Ishikawa (cell line): ENCODE results near the gene AGXT.

Source experiments
- CEBPB ChIP-seq: IDR thresholded peaks from 2 replicates; pipeline ENCODE4 v1.6.1; 2012
- CREB1 ChIP-seq: IDR thresholded peaks from 2 replicates; pipeline ENCODE4 v1.6.1; 2012; ENCODE audit warnings: low read depth
- EGR1 ChIP-seq: IDR thresholded peaks from 2 replicates; pipeline ENCODE4 v1.6.1; 2012
- EP300 ChIP-seq: IDR thresholded peaks from 2 replicates; pipeline ENCODE4 v1.6.1; 2012; ENCODE audit warnings: borderline replicate concordance
- FOXM1 ChIP-seq: IDR thresholded peaks from 2 replicates; pipeline ENCODE4 v1.6.1; 2012; ENCODE audit warnings: low read depth, borderline replicate concordance
- NFIC ChIP-seq: IDR thresholded peaks from 2 replicates; pipeline ENCODE4 v1.6.1; 2012
- RAD21 ChIP-seq: IDR thresholded peaks from 2 replicates; pipeline ENCODE4 v1.6.1; 2012; ENCODE audit warnings: low read depth
- TAF1 ChIP-seq: IDR thresholded peaks from 2 replicates; pipeline ENCODE4 v1.6.1; 2012; ENCODE audit warnings: low read depth, mild to moderate bottlenecking
- TCF12 ChIP-seq: IDR thresholded peaks from 2 replicates; pipeline ENCODE4 v1.6.1; 2012; ENCODE audit warnings: low read depth
- TEAD4 ChIP-seq: IDR thresholded peaks from 2 replicates; pipeline ENCODE4 v1.6.1; 2012
- YY1 ChIP-seq: IDR thresholded peaks from 2 replicates; pipeline ENCODE4 v1.6.1; 2012; ENCODE audit warnings: low read depth
- ZBTB7A ChIP-seq: IDR thresholded peaks from 2 replicates; pipeline ENCODE4 v1.6.1; 2012; ENCODE audit warnings: low read depth
- TF ChIP-seq, protein P1 (sequence below): IDR thresholded peaks from 2 replicates; pipeline ENCODE4 v1.6.1; 2012; ENCODE audit warnings: low read depth, mild to moderate bottlenecking
- TF ChIP-seq, protein P2 (sequence below): IDR thresholded peaks from 2 replicates; pipeline ENCODE4 v1.6.1; 2012
- TF ChIP-seq, protein P3 (sequence below): IDR thresholded peaks from 2 replicates; pipeline ENCODE4 v1.6.1; 2012

AGXT gene

DNA sequence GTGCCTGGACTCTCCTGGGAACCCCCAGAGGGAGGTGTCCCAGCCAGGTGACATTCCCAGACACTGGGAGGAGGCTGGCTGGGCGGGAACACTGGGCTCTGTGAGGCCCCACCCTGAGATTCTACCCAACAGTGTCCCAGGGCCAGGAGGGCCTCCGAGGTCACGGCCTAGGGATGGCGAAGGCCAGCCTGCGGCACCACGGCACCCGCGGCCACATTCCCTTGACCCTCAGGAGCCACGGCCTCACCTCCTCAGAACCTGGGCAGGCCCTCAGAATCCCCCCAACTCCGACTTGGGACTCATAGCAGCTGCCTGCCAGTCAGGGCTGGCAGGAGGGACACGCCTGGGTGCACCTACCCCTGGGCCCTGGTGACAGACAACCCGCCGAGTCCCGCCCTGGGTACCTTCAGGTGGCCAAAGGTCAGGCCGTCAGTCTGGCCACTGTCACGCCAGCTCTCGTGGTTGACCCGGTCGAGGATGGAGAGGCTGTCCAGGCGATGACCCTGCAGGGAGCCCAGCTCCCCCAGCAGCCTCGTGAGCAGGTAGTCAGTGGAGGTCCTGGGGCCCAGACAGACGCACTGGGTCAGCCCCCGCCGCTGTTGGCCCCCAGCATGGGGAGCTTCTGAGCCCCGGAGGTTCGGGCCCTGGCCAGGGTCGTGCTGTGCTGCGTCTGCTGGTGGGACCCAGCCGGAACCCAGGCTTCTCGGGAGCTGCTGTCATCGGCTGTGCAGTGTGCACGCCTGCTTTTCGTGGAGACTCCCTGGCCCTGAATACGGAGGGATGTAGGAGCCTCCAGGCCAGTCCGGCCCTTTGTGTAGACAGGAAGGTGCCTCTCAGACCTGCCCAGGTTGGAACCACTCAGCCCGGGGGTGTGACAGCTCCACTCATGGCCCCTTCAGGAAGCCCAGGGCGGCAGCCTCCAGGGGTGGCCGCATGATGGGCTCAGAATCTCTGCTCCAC, 21.3 kb downstream of the AGXT start:
- TF ChIP-seq, protein P1, sequence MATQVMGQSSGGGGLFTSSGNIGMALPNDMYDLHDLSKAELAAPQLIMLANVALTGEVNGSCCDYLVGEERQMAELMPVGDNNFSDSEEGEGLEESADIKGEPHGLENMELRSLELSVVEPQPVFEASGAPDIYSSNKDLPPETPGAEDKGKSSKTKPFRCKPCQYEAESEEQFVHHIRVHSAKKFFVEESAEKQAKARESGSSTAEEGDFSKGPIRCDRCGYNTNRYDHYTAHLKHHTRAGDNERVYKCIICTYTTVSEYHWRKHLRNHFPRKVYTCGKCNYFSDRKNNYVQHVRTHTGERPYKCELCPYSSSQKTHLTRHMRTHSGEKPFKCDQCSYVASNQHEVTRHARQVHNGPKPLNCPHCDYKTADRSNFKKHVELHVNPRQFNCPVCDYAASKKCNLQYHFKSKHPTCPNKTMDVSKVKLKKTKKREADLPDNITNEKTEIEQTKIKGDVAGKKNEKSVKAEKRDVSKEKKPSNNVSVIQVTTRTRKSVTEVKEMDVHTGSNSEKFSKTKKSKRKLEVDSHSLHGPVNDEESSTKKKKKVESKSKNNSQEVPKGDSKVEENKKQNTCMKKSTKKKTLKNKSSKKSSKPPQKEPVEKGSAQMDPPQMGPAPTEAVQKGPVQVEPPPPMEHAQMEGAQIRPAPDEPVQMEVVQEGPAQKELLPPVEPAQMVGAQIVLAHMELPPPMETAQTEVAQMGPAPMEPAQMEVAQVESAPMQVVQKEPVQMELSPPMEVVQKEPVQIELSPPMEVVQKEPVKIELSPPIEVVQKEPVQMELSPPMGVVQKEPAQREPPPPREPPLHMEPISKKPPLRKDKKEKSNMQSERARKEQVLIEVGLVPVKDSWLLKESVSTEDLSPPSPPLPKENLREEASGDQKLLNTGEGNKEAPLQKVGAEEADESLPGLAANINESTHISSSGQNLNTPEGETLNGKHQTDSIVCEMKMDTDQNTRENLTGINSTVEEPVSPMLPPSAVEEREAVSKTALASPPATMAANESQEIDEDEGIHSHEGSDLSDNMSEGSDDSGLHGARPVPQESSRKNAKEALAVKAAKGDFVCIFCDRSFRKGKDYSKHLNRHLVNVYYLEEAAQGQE, result no peak
- TF ChIP-seq NFIC (no peak), YY1 (no peak), EP300 (no peak), CEBPB (no peak), FOXM1 (no peak), RAD21 (no peak)
- TF ChIP-seq, protein P2, sequence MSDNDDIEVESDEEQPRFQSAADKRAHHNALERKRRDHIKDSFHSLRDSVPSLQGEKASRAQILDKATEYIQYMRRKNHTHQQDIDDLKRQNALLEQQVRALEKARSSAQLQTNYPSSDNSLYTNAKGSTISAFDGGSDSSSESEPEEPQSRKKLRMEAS, result no peak

DNA sequence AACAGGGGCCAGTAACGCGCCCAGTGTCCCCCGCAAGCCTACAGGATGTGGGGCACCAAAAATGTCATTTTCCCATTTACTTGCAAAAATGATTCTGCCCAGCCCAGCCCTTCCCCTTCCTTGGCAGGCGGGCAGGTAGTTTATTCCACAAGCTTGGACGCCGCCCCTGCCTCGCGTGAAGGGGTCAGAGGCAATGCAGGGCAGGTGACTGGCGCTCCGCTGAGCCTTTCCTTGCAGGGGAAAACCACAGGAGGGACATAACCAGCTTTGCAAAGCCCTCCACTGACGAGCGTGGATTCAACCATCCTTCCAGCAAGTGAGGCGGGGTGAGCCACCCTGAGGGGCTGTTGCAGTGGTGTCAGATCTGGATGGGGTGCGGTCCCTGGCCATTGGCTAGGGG, 22.1 kb downstream of the AGXT start:
- TF ChIP-seq EGR1 (no peak), YY1 (no peak), FOXM1 (no peak), CREB1 (no peak), ZBTB7A (no peak), CEBPB (no peak), TCF12 (no peak), EP300 (no peak), TEAD4 (no peak), RAD21 (no peak), NFIC (no peak)
- TF ChIP-seq, protein P2, result no peak

DNA sequence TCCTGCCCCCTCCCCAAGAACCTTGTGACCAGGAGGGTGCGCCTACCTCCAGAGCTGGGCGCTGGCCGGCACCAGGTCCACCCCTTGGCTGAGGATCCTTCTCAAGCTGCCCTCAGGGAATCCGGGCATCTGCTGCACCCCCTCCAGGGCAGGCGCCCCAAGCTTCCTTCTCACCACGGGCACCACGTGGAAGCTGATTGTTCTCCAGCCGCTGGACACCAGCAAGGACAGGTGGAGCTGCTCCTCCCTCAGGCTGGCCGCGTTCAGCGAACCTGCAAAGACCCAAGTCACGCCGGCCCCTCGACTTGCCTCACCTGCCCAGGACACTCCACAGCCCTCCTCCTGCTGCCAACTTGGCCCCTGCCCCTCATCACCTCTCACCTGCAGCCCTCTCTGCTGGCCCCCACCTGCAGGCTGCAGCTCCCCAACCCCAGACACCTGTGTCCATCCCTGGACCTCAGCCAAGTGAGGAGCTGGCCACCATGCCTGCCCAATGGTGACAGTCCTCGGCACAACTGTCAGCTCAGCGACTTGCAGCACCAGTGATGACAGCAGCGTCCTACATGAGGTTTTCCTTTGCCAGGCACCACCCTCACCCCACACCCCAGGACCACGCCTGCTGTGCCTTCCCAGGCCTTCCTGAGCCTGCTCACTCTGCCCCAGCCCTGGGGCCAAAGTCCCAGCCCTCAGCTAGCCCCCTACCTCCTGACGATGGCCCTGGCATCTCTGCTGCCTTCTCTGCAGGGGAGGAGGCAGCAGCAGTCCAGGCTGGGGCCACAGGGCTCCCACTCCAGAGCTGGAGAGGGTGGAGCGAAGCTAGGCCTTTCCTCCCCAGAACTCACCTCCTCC, 23.1 kb downstream of the AGXT start:
- TF ChIP-seq TCF12, result no peak
- no peak for TF ChIP-seq EGR1
- peak; percentile 16; the same call in 1 of the 2 replicates for TF ChIP-seq NFIC

DNA sequence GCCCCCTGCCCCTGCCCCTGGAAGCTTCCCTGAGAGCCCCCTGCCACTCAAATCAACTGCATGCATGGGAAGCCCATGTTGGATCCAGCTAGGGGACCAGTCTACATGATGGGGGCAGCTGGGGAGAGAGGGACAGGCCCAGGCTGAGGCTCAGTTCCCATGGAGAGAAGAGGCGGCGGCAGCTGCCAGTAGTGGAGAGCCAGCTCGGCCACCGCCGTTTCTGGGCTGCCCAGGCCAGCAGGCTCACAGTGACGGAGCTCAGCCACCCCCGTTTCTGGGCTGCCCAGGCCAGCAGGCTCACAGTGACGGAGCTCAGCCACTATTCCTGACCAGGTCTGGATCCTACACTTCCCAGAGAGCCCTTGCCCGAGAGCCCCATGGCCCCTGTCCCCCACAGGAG, 23.7 kb downstream of the AGXT start:
- TF ChIP-seq TCF12, result no peak
- TF ChIP-seq, protein P2, result no peak

DNA sequence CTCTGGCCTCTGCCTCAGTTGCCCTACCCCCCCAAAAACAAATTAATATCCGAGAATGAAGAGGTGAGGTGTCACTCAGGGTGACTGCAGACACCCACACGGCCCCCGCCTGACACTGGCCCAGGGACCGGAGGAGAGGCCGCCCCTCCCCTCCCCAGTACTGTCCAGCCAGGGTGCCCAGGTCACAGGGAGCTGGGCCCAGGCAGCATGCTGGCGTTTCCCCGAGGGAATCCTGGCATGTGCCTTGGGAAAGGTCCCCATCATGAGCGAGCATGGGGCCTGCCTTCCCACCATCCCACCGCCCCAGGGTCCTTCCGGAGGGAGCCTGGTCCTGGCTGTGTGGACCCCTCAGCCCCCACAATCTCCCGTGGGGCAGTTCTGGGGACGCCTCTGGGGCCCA, 24.3 kb downstream of the AGXT start:
- no peak for TF ChIP-seq CEBPB

DNA sequence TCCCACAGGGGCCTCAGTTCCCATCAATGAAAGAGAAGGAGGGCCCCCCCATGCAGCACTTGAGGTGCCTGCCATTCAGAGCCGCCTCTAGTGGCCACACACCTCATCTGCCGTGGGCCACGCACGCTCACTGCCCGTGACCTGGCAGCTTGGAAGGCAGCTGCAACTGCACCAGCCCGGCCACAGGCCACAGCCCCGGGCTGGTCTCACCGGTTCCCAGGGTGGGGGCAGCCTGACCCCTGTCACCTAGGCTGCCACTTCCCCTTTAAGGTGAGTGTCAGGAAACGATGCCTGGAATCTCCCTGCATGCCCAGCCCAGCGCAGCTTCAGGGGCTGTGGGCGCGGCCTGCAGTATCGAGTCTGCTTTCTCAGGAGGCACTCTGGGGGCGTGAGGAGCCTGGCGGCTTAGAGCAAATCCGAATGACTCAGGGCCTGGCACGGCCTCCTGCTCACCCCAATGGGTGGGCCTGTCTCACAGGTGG, 24.8 kb downstream of the AGXT start:
- TF ChIP-seq, protein P3, sequence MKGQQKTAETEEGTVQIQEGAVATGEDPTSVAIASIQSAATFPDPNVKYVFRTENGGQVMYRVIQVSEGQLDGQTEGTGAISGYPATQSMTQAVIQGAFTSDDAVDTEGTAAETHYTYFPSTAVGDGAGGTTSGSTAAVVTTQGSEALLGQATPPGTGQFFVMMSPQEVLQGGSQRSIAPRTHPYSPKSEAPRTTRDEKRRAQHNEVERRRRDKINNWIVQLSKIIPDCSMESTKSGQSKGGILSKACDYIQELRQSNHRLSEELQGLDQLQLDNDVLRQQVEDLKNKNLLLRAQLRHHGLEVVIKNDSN, result no peak
- peak; percentile 60 for TF ChIP-seq ZBTB7A
- TF ChIP-seq TAF1, result no peak
- TF ChIP-seq, protein P2, result peak; percentile 48; the same call in 1 of the 2 replicates
- peak; percentile 74 for TF ChIP-seq TCF12
- peak; percentile 82 for TF ChIP-seq TEAD4
- TF ChIP-seq EP300, result peak; percentile 54
- TF ChIP-seq EGR1, result peak; percentile 45; the same call in 1 of the 2 replicates

DNA sequence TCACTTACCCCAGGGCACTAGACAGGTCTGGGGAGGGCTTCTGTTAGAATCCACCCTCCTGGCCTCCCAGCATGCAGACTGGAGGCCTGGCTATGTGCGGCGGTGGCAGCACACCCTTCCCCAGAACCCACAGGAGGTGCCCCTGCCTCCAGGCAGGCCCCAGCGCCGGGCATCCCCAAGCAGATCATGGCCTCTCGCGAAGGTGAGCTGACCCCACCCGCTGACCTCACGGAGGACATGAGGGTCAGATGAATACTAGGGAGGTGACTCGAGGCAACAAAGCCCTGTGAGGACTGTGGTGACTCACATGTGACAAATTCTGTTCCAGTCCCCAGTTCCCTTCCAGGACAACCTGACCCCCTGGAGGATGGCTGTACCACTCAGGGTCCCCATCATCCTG, 25.4 kb downstream of the AGXT start:
- TF ChIP-seq EP300, result no peak
- no peak for TF ChIP-seq CREB1
- TF ChIP-seq CEBPB, result no peak
- TF ChIP-seq, protein P1, result no peak
- no peak for TF ChIP-seq RAD21
- no peak for TF ChIP-seq EGR1
- TF ChIP-seq, protein P3, result no peak
